ENCODE data around the gene STYXL1. TPM values are rescaled to one million over a fixed set of nuclear protein-coding genes. Genes with fewer than 3 reads are reported as not detected.

STYXL1 gene
- total and polyA plus RNA-seq, 2 experiments from 2014 or later: 56.3 to 70.1 TPM

DNA sequence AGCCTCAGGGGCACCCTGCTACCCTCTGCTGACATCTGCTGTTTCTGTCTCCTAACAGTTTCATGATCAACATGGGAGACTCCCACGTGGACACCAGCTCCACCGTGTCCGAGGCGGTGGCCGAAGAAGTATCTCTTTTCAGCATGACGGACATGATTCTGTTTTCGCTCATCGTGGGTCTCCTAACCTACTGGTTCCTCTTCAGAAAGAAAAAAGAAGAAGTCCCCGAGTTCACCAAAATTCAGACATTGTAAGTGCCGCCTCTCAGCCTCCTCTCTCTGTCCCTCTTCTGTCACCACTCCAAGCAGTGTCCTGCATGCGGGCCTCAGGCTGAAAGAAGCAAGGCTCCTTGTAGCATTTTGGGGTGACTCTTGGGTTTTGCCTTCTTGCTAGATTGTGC lies 93.9 kb downstream of the STYXL1 start:
- H3K4me1 ChIP-seq (ENCODE audit: insufficient read depth): peaks cover 15% of the 10 kb centered on the region
- no peak overlapping the region for H3K4me3 ChIP-seq
- H3K36me3 ChIP-seq (replicated peaks; ENCODE audit: insufficient read depth, low read depth): no peaks in the 10 kb centered on the region
- H4K20me1 ChIP-seq (ENCODE audit: insufficient read depth, poor library complexity, severe bottlenecking): no peaks in the 10 kb centered on the region
- no peak overlapping the region for H2AFZ ChIP-seq
- H3K27me3 ChIP-seq: no peaks in the 10 kb centered on the region
- H3K27ac ChIP-seq: no peak overlapping the region
- DNase-seq (ENCODE audit: low spot score): no peak
- H3K9me2 ChIP-seq (replicated peaks; ENCODE audit: insufficient read depth): no peaks in the 10 kb centered on the region
- H3K79me2 ChIP-seq: peaks cover 25% of the 10 kb centered on the region
- H3K9me3 ChIP-seq (ENCODE audit: low read depth): no peaks in the 10 kb centered on the region
- WGBS (ENCODE audit: low lambda C conversion rate, missing lambda C conversion rate): 96% methylated on average over 11 of the region's 11 CpGs
- H3K4me2 ChIP-seq: no peak overlapping the region
- TF ChIP-seq EZH2 (IDR thresholded peaks at IDR 0.05; ENCODE audit: borderline replicate concordance): no peak
- no peak for TF ChIP-seq EZH2phosphoT487 (IDR thresholded peaks at IDR 0.05; ENCODE audit: low read depth, severe bottlenecking, unreplicated experiment)
- TF ChIP-seq, protein P1, sequence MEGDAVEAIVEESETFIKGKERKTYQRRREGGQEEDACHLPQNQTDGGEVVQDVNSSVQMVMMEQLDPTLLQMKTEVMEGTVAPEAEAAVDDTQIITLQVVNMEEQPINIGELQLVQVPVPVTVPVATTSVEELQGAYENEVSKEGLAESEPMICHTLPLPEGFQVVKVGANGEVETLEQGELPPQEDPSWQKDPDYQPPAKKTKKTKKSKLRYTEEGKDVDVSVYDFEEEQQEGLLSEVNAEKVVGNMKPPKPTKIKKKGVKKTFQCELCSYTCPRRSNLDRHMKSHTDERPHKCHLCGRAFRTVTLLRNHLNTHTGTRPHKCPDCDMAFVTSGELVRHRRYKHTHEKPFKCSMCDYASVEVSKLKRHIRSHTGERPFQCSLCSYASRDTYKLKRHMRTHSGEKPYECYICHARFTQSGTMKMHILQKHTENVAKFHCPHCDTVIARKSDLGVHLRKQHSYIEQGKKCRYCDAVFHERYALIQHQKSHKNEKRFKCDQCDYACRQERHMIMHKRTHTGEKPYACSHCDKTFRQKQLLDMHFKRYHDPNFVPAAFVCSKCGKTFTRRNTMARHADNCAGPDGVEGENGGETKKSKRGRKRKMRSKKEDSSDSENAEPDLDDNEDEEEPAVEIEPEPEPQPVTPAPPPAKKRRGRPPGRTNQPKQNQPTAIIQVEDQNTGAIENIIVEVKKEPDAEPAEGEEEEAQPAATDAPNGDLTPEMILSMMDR (IDR thresholded peaks at IDR 0.05; ENCODE audit: poor library complexity): no peak

DNA sequence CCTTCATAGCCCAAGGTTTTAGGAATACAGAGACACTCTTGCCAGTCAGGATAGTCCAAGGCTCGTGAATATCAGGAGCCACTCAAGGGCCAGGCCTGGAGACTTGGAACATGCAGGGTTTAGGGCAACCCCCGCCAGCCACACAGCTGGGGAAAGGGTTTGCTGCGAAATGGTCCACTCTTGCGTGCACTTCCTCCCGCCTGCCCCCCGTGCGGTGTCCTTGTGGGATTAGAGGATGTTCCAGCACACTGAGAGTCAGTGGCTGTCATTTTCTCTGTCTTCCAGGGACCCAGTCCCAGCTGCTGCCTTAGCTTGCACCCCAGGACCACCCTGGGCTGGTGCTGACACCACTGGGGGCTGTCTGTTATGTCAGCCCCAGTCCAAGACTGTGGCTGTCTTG lies 94.4 kb downstream of the STYXL1 start:
- DNase-seq (ENCODE audit: low spot score): no peak
- H3K27ac ChIP-seq: no peak overlapping the region
- H4K20me1 ChIP-seq (ENCODE audit: insufficient read depth, poor library complexity, severe bottlenecking): no peaks in the 10 kb centered on the region
- no peak overlapping the region for H2AFZ ChIP-seq
- TF ChIP-seq, protein P1 (IDR thresholded peaks at IDR 0.05; ENCODE audit: poor library complexity): no peak
- no peak for TF ChIP-seq EZH2 (IDR thresholded peaks at IDR 0.05; ENCODE audit: borderline replicate concordance)
- no peak for TF ChIP-seq EZH2phosphoT487 (IDR thresholded peaks at IDR 0.05; ENCODE audit: low read depth, severe bottlenecking, unreplicated experiment)
- 95% methylated on average over 7 of the region's 7 CpGs for whole genome bisulfite sequencing (ENCODE audit: low lambda C conversion rate, missing lambda C conversion rate)
- H3K79me2 ChIP-seq: peaks cover 30% of the 10 kb centered on the region
- no peaks in the 10 kb centered on the region for H3K27me3 ChIP-seq
- H3K36me3 ChIP-seq (replicated peaks; ENCODE audit: insufficient read depth, low read depth): no peaks in the 10 kb centered on the region
- H3K9me2 ChIP-seq (replicated peaks; ENCODE audit: insufficient read depth): no peaks in the 10 kb centered on the region
- no peak overlapping the region for H3K4me2 ChIP-seq
- peaks cover 14% of the 10 kb centered on the region for H3K4me1 ChIP-seq (ENCODE audit: insufficient read depth)
- no peak overlapping the region for H3K4me3 ChIP-seq
- H3K9me3 ChIP-seq (ENCODE audit: low read depth): no peaks in the 10 kb centered on the region

DNA sequence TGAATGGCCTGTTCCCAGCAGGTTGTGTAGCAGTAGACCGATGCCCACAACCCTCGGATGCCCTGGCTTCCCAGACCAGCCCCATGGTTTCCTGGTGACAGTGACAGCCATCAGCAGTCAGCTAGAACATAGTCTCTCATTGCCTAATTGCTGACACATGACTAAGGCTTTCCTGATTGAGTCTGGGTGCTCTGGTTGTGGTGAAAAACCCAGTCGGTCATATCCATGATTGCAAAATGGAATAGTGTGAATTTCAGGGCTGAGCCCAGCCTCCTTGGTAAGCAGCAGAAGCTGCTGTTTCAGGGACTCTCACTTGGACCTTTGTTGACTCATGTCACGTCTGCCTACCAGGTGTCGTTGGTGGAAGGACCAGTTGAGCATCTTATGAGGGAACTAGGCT lies 96.3 kb downstream of the STYXL1 start:
- H3K27ac ChIP-seq: peak overlapping the region; percentile 17
- H3K4me1 ChIP-seq (ENCODE audit: insufficient read depth): peaks cover 3% of the 10 kb centered on the region
- H3K36me3 ChIP-seq (replicated peaks; ENCODE audit: insufficient read depth, low read depth): no peaks in the 10 kb centered on the region
- no peak overlapping the region for H3K4me3 ChIP-seq
- H3K79me2 ChIP-seq: peaks cover 49% of the 10 kb centered on the region
- peak; percentile 55 for DNase-seq (ENCODE audit: low spot score)
- H3K9me3 ChIP-seq (ENCODE audit: low read depth): no peaks in the 10 kb centered on the region
- H3K9me2 ChIP-seq (replicated peaks; ENCODE audit: insufficient read depth): no peaks in the 10 kb centered on the region
- 73% methylated on average over 5 of the region's 5 CpGs for WGBS (ENCODE audit: low lambda C conversion rate, missing lambda C conversion rate)
- no peaks in the 10 kb centered on the region for H4K20me1 ChIP-seq (ENCODE audit: insufficient read depth, poor library complexity, severe bottlenecking)
- no peak overlapping the region for H2AFZ ChIP-seq
- H3K27me3 ChIP-seq: no peaks in the 10 kb centered on the region
- TF ChIP-seq EZH2phosphoT487 (IDR thresholded peaks at IDR 0.05; ENCODE audit: low read depth, severe bottlenecking, unreplicated experiment): no peak
- TF ChIP-seq, protein P1 (IDR thresholded peaks at IDR 0.05; ENCODE audit: poor library complexity): no peak
- no peak for TF ChIP-seq EZH2 (IDR thresholded peaks at IDR 0.05; ENCODE audit: borderline replicate concordance)
- H3K4me2 ChIP-seq: no peak overlapping the region
